ENCODE results near the gene INSC. TPM values are rescaled to one million over a fixed set of nuclear protein-coding genes. Genes with fewer than 3 reads are reported as not detected.

INSC gene
- total and polyA plus RNA-seq, 4 donors, result 0.63 to 1.3 (median 1.0) TPM

DNA sequence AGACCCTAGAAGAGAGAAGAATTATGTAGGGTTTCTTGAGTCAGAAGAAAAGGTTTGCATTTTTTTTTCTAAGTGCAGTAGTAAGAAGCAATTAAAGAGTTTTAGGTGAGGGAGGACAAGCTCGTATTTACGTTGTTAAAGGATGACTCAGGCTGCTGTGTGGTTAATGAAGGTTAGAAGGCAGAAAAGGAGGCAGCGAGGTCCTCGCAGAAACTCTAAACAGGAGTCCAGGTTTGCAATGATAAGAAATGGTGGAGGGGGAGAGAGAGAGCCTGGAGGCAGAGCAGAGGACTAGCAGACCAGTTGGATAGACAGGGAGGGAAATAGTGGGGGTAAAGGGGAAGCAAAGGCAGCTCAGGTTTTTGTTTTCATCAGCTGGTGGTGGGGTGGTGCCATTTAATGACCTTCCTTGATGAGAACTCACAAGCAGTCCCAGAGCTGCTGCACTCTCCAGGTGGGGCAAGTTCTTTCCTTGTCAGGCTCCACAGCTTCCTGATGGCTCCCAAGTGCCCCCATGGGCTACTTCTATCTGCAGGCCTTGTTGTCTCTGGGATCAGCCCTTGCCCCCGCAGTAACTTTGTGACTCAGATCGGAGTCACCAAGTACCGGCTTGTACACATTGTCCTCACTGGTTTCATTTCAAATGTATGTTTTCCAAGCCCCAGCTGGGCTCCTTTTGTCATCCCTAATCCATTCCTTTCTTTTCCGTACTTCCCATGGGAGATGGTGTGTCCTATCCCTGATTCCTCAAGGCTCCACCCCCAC lies 8.3 kb upstream of the INSC start:
- Histone ChIP-seq H3K27ac (ENCODE audit: low read depth in 1 of 2, low read length in 2 of 2) (no peak overlapping the region), H3K36me3 (ENCODE audit: control insufficient read depth in 1 of 2, insufficient read depth in 2 of 2, low read length in 1 of 2) (no peaks in the 10 kb centered on the region), H3K27me3 (ENCODE audit: control insufficient read depth in 1 of 2, insufficient read depth in 2 of 2, low read length in 1 of 2) (no peaks in the 10 kb centered on the region), H3K4me1 (ENCODE audit: control insufficient read depth in 1 of 2, insufficient read depth in 2 of 2, low read length in 2 of 2) (no peaks in the 10 kb centered on the region), H3K9me3 (ENCODE audit: control insufficient read depth, low read length) (peaks cover 1% of the 10 kb centered on the region), H3K4me3 (ENCODE audit: low read length in 2 of 2) (no peak overlapping the region)
- intact Hi-C loops (cut with DNase I), result no loop called here
- ATAC-seq (ENCODE audit: low FRiP score) (no peak), DNase-seq (no peak)
- 83 to 90% methylated on average over 8 of the region's 8 CpGs for WGBS, 2 donors

DNA sequence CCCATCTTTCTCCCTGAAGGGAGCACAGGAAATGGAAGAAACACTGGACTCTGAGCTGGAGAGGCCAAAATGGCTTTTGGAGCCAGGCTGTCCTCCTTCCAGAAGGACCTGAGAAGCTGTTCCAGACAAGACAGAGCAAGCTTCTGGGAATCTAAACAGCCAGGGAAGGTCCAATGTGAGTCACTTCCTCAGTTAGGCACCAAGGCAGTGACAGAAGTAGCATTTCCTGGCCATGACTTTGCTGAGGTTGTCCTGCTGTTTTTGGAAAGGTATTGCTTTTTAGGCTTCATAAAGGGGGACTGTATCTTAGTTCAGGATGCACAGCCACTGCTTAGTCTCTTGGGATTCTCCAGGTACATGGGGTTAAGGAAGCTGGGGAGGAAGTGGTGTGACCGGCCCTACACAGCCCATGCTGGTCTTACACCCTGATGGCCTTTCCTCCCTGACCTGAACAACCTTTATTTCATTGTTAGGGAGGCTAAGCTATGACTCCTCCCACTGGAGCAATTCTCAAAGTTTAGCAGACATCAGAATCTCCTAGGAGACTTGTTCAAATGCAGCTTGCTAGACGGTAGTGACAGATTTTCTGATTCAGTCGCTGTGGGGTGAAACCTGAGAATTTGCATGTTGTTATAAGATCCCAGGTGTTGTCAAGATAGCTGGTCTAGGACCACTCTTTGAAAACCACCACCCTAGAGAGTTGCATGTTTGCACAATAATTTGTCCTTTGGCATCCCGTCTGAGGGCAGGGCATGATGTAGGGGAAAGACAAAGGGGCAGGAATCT lies 6.8 kb upstream of the INSC start:
- no peak for ATAC-seq (ENCODE audit: low FRiP score)
- Histone ChIP-seq H3K36me3 (ENCODE audit: control insufficient read depth in 1 of 2, insufficient read depth in 2 of 2, low read length in 1 of 2) (no peaks in the 10 kb centered on the region), H3K4me3 (ENCODE audit: low read length in 2 of 2) (no peak overlapping the region), H3K9me3 (ENCODE audit: control insufficient read depth, low read length) (peaks cover 1% of the 10 kb centered on the region), H3K27ac (ENCODE audit: low read depth in 1 of 2, low read length in 2 of 2) (no peak overlapping the region), H3K27me3 (ENCODE audit: control insufficient read depth in 1 of 2, insufficient read depth in 2 of 2, low read length in 1 of 2) (no peaks in the 10 kb centered on the region), H3K4me1 (ENCODE audit: control insufficient read depth in 1 of 2, insufficient read depth in 2 of 2, low read length in 2 of 2) (no peaks in the 10 kb centered on the region)
- 79 to 85% methylated on average over 4 of the region's 4 CpGs for WGBS, 2 donors
- intact Hi-C loops (cut with DNase I), result no loop called here
- DNase-seq, result no peak

DNA sequence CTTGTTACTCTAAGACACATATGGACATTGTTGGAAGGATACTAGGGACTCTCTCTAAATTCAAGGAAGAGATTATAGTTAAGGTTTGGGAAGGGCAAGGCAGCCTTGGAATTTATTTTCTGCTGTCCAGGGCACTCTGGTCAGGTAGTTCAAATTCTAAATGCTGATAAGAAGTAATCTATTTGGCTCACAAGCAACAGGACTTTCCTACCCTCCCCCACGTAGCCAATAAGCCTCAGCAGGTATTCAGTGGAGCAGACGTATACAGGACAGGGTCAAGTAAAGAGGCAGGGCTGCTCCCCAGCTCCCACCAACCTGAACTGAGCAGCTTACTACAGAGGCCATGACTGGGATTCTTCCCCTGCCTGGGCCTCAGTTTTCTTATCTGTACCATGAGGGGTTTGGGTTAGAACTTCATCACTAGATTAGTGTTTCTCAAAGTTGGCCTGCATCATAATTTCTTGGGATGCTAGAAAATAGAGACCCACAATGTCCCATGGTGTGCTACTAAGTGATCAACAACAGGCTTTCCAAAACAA lies 6.1 kb upstream of the INSC start:
- Histone ChIP-seq H3K4me1 (ENCODE audit: control insufficient read depth in 1 of 2, insufficient read depth in 2 of 2, low read length in 2 of 2) (no peaks in the 10 kb centered on the region), H3K4me3 (ENCODE audit: low read length in 2 of 2) (no peak overlapping the region), H3K27ac (ENCODE audit: low read depth in 1 of 2, low read length in 2 of 2) (no peak overlapping the region), H3K9me3 (ENCODE audit: control insufficient read depth, low read length) (no peaks in the 10 kb centered on the region), H3K36me3 (ENCODE audit: control insufficient read depth in 1 of 2, insufficient read depth in 2 of 2, low read length in 1 of 2) (no peaks in the 10 kb centered on the region), H3K27me3 (ENCODE audit: control insufficient read depth in 1 of 2, insufficient read depth in 2 of 2, low read length in 1 of 2) (no peaks in the 10 kb centered on the region)
- no peak for DNase-seq
- ATAC-seq (ENCODE audit: low FRiP score), result no peak
- intact Hi-C loops (cut with DNase I), result no loop called here
- 92 to 98% methylated on average over 2 of the region's 2 CpGs for WGBS, 2 donors

DNA sequence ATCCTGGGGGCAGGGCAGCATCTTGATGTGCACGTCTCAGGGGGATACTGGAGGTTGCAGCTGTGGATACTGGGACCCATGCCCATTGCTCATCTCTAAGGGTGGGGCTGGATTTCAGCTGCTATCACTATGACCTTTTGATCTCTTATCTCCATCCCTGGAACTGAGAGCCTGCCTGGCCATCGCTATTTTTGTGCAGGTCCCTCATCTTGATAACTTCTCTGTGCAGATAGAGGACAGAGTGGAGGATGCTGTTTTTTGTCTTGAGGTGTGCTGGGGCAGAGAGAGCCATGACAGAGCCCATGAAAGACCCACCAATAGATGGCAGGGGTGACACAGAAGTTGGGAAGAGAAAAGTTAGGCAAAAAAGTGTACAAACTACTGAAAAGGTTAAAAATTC lies 5.1 kb upstream of the INSC start:
- intact Hi-C loops (cut with DNase I), result no loop called here
- no peaks in the 10 kb centered on the region for H3K27me3 ChIP-seq (ENCODE audit: control insufficient read depth in 1 of 2, insufficient read depth in 2 of 2, low read length in 1 of 2)
- no peaks in the 10 kb centered on the region for H3K9me3 ChIP-seq (ENCODE audit: control insufficient read depth, low read length)
- no peak overlapping the region for H3K4me3 ChIP-seq (ENCODE audit: low read length in 2 of 2)
- WGBS, 2 donors, result 91 to 98% methylated on average over 2 of the region's 2 CpGs
- no peak for ATAC-seq (ENCODE audit: low FRiP score)
- H3K36me3 ChIP-seq (ENCODE audit: control insufficient read depth in 1 of 2, insufficient read depth in 2 of 2, low read length in 1 of 2), result no peaks in the 10 kb centered on the region
- H3K27ac ChIP-seq (ENCODE audit: low read depth in 1 of 2, low read length in 2 of 2), result no peak overlapping the region
- no peak for DNase-seq
- H3K4me1 ChIP-seq (ENCODE audit: control insufficient read depth in 1 of 2, insufficient read depth in 2 of 2, low read length in 2 of 2), result no peaks in the 10 kb centered on the region

DNA sequence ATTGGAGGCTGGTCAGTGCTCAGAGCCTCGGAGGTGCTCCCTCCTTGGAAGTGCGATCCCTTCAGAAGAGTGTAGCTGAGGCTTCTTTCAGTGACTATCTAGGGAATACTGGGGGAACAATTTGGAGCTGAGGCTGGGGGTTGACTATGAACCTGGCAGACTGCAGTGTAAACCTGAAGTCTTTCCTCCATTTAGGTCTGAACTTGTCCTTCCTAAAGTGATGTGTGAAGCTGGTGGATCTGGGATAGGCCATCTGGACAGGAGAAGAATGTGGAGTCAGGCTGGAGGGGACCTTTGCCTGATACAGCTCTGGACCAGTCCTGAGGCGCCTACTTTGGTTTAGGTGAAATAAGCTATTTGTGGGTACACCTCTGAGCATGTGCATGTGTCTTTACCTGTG lies 3.5 kb upstream of the INSC start:
- intact Hi-C loops (cut with DNase I), result no loop called here
- Histone ChIP-seq H3K4me1 (ENCODE audit: control insufficient read depth in 1 of 2, insufficient read depth in 2 of 2, low read length in 2 of 2) (no peaks in the 10 kb centered on the region), H3K4me3 (ENCODE audit: low read length in 2 of 2) (no peak overlapping the region), H3K9me3 (ENCODE audit: control insufficient read depth, low read length) (no peaks in the 10 kb centered on the region), H3K27ac (ENCODE audit: low read depth in 1 of 2, low read length in 2 of 2) (no peak overlapping the region), H3K27me3 (ENCODE audit: control insufficient read depth in 1 of 2, insufficient read depth in 2 of 2, low read length in 1 of 2) (no peaks in the 10 kb centered on the region), H3K36me3 (ENCODE audit: control insufficient read depth in 1 of 2, insufficient read depth in 2 of 2, low read length in 1 of 2) (no peaks in the 10 kb centered on the region)
- no peak for DNase-seq
- ATAC-seq (ENCODE audit: low FRiP score), result no peak
- WGBS, 2 donors, result 84 to 87% methylated on average over 3 of the region's 3 CpGs

DNA sequence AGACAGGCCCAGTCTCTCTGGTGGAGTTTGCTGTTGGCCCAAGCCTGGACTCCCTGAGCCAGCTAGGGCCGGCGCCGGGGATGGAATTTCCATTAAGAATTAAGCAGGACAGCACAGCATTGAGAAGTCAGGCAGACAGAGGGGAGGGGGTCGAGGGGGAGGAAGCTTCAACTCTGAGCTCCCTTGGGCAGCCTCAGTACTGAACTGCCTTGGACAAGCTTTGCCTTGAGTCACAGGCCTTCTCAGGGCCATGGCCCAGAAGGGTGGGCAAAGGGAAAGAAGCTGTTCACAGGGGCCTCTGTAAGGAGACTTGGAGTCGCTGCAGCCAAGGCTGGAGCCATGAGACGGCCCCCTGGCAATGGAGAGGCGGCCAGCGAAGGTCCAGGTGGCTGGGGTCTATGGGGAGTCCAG lies 2.6 kb upstream of the INSC start:
- DNase-seq (no peak), ATAC-seq (ENCODE audit: low FRiP score) (no peak)
- 46 to 48% methylated on average over 8 of the region's 8 CpGs for WGBS, 2 donors
- Histone ChIP-seq H3K27me3 (ENCODE audit: control insufficient read depth in 1 of 2, insufficient read depth in 2 of 2, low read length in 1 of 2) (no peaks in the 10 kb centered on the region), H3K36me3 (ENCODE audit: control insufficient read depth in 1 of 2, insufficient read depth in 2 of 2, low read length in 1 of 2) (no peaks in the 10 kb centered on the region), H3K4me1 (ENCODE audit: control insufficient read depth in 1 of 2, insufficient read depth in 2 of 2, low read length in 2 of 2) (no peaks in the 10 kb centered on the region), H3K27ac (ENCODE audit: low read depth in 1 of 2, low read length in 2 of 2) (no peak overlapping the region), H3K9me3 (ENCODE audit: control insufficient read depth, low read length) (no peaks in the 10 kb centered on the region), H3K4me3 (ENCODE audit: low read length in 2 of 2) (no peak overlapping the region)
- intact Hi-C loops (cut with DNase I), result no loop called here

DNA sequence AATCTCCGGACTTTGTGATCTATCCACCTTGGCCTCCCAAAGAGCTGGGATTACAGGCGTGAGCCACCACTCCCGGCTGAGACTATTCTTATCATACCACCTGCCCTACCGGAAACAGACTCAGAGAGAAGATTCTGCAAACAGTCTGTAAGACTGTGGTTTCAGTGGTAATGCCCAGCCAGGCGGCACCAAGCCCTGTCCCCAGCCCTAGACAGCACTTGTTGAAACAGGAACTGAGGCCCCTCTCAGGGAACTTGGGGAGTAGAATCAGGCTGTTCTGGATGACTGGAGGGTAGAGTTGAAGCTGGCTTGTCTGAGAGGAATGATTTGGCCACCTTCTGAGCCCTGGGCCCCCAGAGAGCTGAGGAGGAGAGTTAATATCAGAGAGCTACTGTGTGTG lies 1.3 kb upstream of the INSC start:
- Histone ChIP-seq H3K9me3 (ENCODE audit: control insufficient read depth, low read length) (no peaks in the 10 kb centered on the region), H3K4me3 (ENCODE audit: low read length in 2 of 2) (no peak overlapping the region), H3K27me3 (ENCODE audit: control insufficient read depth in 1 of 2, insufficient read depth in 2 of 2, low read length in 1 of 2) (no peaks in the 10 kb centered on the region), H3K4me1 (ENCODE audit: control insufficient read depth in 1 of 2, insufficient read depth in 2 of 2, low read length in 2 of 2) (no peaks in the 10 kb centered on the region), H3K36me3 (ENCODE audit: control insufficient read depth in 1 of 2, insufficient read depth in 2 of 2, low read length in 1 of 2) (no peaks in the 10 kb centered on the region), H3K27ac (ENCODE audit: low read depth in 1 of 2, low read length in 2 of 2) (no peak overlapping the region)
- no peak for DNase-seq
- intact Hi-C loops (cut with DNase I), result no loop called here
- ATAC-seq (ENCODE audit: low FRiP score), result no peak
- WGBS, 2 donors, result 94 to 96% methylated on average over 5 of the region's 5 CpGs

DNA sequence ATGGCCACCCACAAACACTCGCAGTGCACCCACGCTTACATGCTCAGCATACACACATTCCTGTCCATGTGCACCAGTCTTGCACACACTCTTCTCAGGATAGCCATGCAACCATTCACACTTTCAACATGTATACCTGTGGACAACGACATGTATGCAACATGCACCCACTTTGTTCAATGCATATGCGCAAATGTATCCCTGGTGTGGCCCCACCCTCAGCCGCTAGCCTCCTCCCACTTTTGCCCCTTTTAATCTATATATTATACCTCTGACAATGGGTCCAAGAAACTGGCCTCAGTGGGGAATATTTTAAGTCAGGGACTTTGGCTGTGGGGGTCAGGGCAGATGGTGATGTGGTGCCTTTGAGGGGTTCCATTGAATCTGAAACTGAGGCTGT lies 963 bp downstream of the INSC start:
- ATAC-seq (ENCODE audit: low FRiP score) (no peak), DNase-seq (no peak)
- Histone ChIP-seq H3K4me3 (ENCODE audit: low read length in 2 of 2) (no peak overlapping the region), H3K9me3 (ENCODE audit: control insufficient read depth, low read length) (no peaks in the 10 kb centered on the region), H3K27ac (ENCODE audit: low read depth in 1 of 2, low read length in 2 of 2) (no peak overlapping the region), H3K4me1 (ENCODE audit: control insufficient read depth in 1 of 2, insufficient read depth in 2 of 2, low read length in 2 of 2) (no peaks in the 10 kb centered on the region), H3K27me3 (ENCODE audit: control insufficient read depth in 1 of 2, insufficient read depth in 2 of 2, low read length in 1 of 2) (no peaks in the 10 kb centered on the region), H3K36me3 (ENCODE audit: control insufficient read depth in 1 of 2, insufficient read depth in 2 of 2, low read length in 1 of 2) (no peaks in the 10 kb centered on the region)
- 95 to 97% methylated on average over 5 of the region's 5 CpGs for WGBS, 2 donors
- intact Hi-C loops (cut with DNase I), result no loop called here

DNA sequence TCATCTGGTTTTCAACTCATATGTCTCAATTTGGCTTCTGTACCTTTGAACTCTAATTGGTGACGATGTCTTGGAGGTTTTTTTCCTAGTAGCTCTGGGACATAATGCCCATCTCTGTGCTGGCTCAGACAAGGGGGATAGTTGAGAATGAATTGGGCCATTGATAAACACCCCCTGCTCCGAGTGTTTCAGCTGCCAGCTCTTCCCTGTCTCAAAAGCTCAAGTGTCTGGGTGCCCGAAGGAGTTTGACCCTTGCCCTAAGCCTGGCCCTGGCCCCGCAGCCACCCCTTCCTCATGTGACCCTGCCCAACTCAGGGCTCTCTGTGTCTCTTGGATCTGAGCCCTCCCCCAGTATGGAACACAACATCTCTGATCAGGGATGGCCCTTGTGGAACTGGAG lies 3.0 kb downstream of the INSC start:
- Histone ChIP-seq H3K4me1 (ENCODE audit: control insufficient read depth in 1 of 2, insufficient read depth in 2 of 2, low read length in 2 of 2) (no peaks in the 10 kb centered on the region), H3K27me3 (ENCODE audit: control insufficient read depth in 1 of 2, insufficient read depth in 2 of 2, low read length in 1 of 2) (no peaks in the 10 kb centered on the region), H3K4me3 (ENCODE audit: low read length in 2 of 2) (no peak overlapping the region), H3K9me3 (ENCODE audit: control insufficient read depth, low read length) (no peaks in the 10 kb centered on the region), H3K27ac (ENCODE audit: low read depth in 1 of 2, low read length in 2 of 2) (no peak overlapping the region), H3K36me3 (ENCODE audit: control insufficient read depth in 1 of 2, insufficient read depth in 2 of 2, low read length in 1 of 2) (no peaks in the 10 kb centered on the region)
- WGBS, 2 donors, result 92 to 98% methylated on average over 4 of the region's 4 CpGs
- ATAC-seq (ENCODE audit: low FRiP score) (no peak), DNase-seq (no peak)
- intact Hi-C loops (cut with DNase I), result no loop called here
